IMR-90 (cell line): ENCODE results near the gene NLRC3. TPM values are rescaled to one million over a fixed set of nuclear protein-coding genes. Genes with fewer than 3 reads are reported as not detected.

Source experiments
- ATAC-seq: fragments of 200-7000 bp; cut with Tn5 transposase; 2 replicates; pipeline ENCODE4 v1.9.1; 2020; ENCODE audit warnings: low read depth, mild to moderate bottlenecking, moderate library complexity
- BruUV-seq: library from RNA; stranded (reverse); fragments of 400-500 nt; replicated peaks from 2 replicates; lab custom pipeline; 2021; lab: Mats Ljungman, UMichigan
- CTCF ChIA-PET: fragments of 300-600 bp; formaldehyde crosslinking; extraction: SDS; loops from one replicate; lab custom pipeline; 2021; ENCODE audit warnings: antibody characterized with exemption; lab: Yijun Ruan, JAX
- POLR2A ChIA-PET: fragments of 300-600 bp; sonication (Branson Sonifier 250); formaldehyde crosslinking; loops from one replicate; lab custom pipeline; 2022; ENCODE audit warnings: antibody characterized with exemption; ENCODE audit not compliant: unreplicated experiment; lab: Charles Lee
- DNase-seq: peaks from one replicate; pipeline ENCODE4 v3.0.0; 2013
- H2AFZ ChIP-seq: replicated peaks from 2 replicates; pipeline ENCODE3; 2013; ENCODE audit warnings: low read length, mild to moderate bottlenecking; ENCODE audit not compliant: poor library complexity
- H2AK5ac ChIP-seq: 2 replicates; pipeline ENCODE4 v1.6.1; 2013; ENCODE audit warnings: low read depth, low read length, inconsistent platforms
- H2AK9ac ChIP-seq: replicated peaks from 2 replicates; pipeline ENCODE3; 2013; ENCODE audit warnings: mild to moderate bottlenecking, low read depth, low read length, moderate library complexity; ENCODE audit not compliant: poor library complexity
- H2BK120ac ChIP-seq: 2 replicates; pipeline ENCODE4 v1.6.1; 2013; ENCODE audit warnings: low read depth, low read length, inconsistent platforms
- H2BK15ac ChIP-seq: 3 replicates; pipeline ENCODE4 v1.6.1; 2013; ENCODE audit warnings: low read depth, low read length, inconsistent platforms
- H2BK20ac ChIP-seq: 2 replicates; pipeline ENCODE4 v1.6.1; 2013; ENCODE audit warnings: low read depth, mild to moderate bottlenecking, inconsistent platforms, low read length, moderate library complexity
- H2BK5ac ChIP-seq: 2 replicates; pipeline ENCODE4 v1.6.1; 2013; ENCODE audit warnings: mild to moderate bottlenecking, low read depth, low read length, inconsistent platforms; ENCODE audit not compliant: poor library complexity, severe bottlenecking
- H3K14ac ChIP-seq: replicated peaks from 2 replicates; pipeline ENCODE4 v1.6.1; 2013; ENCODE audit warnings: low read depth, low read length, inconsistent platforms
- H3K18ac ChIP-seq: 2 replicates; pipeline ENCODE4 v1.6.1; 2013; ENCODE audit warnings: low read depth, low read length, control low read depth
- H3K23ac ChIP-seq: 2 replicates; pipeline ENCODE4 v1.6.1; 2013; ENCODE audit warnings: low read depth, low read length, inconsistent platforms
- H3K27ac ChIP-seq: 2 replicates; pipeline ENCODE4 v1.5.1; 2013; ENCODE audit warnings: mild to moderate bottlenecking, control low read depth, low read length; ENCODE audit not compliant: insufficient read depth
- H3K27me3 ChIP-seq: 2 replicates; pipeline ENCODE4 v1.6.1; 2013; ENCODE audit warnings: low read length; ENCODE audit not compliant: control insufficient read depth, insufficient read depth
- H3K36me3 ChIP-seq: 2 replicates; pipeline ENCODE4 v1.6.1; 2013; ENCODE audit warnings: low read length, mixed read lengths; ENCODE audit not compliant: control insufficient read depth, insufficient read depth
- H3K4ac ChIP-seq: 2 replicates; pipeline ENCODE4 v1.6.1; 2013; ENCODE audit warnings: low read depth, low read length, inconsistent platforms
- H3K4me1 ChIP-seq: 2 replicates; pipeline ENCODE4 v1.6.1; 2013; ENCODE audit warnings: low read length, mixed read lengths; ENCODE audit not compliant: control insufficient read depth, insufficient read depth
- H3K4me2 ChIP-seq: 2 replicates; pipeline ENCODE4 v1.6.1; 2013; ENCODE audit warnings: low read depth, mild to moderate bottlenecking, control low read depth, low read length, moderate library complexity
- H3K4me3 ChIP-seq: 2 replicates; pipeline ENCODE4 v1.5.1; 2013; ENCODE audit warnings: low read depth, mild to moderate bottlenecking, control low read depth, low read length, moderate library complexity; ENCODE audit not compliant: insufficient read depth
- H3K56ac ChIP-seq: 2 replicates; pipeline ENCODE4 v1.6.1; 2013; ENCODE audit warnings: low read length, inconsistent platforms; ENCODE audit not compliant: insufficient read depth; ENCODE audit errors: extremely low read depth
- H3K79me1 ChIP-seq, 2 experiments: 2 replicates each; pipeline ENCODE4 v1.6.1; 2013; ENCODE audit warnings: low read length in 2 of 2, inconsistent platforms in 1 of 2, low read depth in 1 of 2
- H3K9ac ChIP-seq: 2 replicates; pipeline ENCODE4 v1.6.1; 2013; ENCODE audit warnings: low read depth, low read length, control low read depth
- H3K9me1 ChIP-seq: 2 replicates; pipeline ENCODE4 v1.6.1; 2013; ENCODE audit warnings: low read length, inconsistent platforms; ENCODE audit not compliant: insufficient read depth
- H3K9me3 ChIP-seq: 2 replicates; pipeline ENCODE4 v1.6.1; 2013; ENCODE audit warnings: low read length; ENCODE audit not compliant: control insufficient read depth, insufficient read depth
- H4K20me1 ChIP-seq: 2 replicates; pipeline ENCODE4 v1.6.1; 2013; ENCODE audit warnings: low read length, inconsistent platforms; ENCODE audit not compliant: insufficient read depth
- H4K5ac ChIP-seq: 2 replicates; pipeline ENCODE4 v1.6.1; 2013; ENCODE audit warnings: mild to moderate bottlenecking, low read depth, low read length, control low read depth
- H4K8ac ChIP-seq, 2 experiments: 2 replicates each; pipeline ENCODE4 v1.6.1; 2013; ENCODE audit warnings: low read depth in 2 of 2, low read length in 2 of 2, control low read depth in 1 of 2, inconsistent platforms in 1 of 2
- H4K91ac ChIP-seq: 2 replicates; pipeline ENCODE4 v1.6.1; 2013; ENCODE audit warnings: low read depth, low read length, inconsistent platforms; ENCODE audit not compliant: insufficient read depth
- CHD1 ChIP-seq: IDR thresholded peaks from 2 replicates; pipeline ENCODE4 v1.6.1; 2012; ENCODE audit warnings: low read depth, low read length, improper control_type of control experiment
- FOS ChIP-seq: fragments of 150-350 bp; IDR thresholded peaks from 2 replicates; pipeline ENCODE4 v1.6.1; 2016; ENCODE audit warnings: low read depth, low read length
- MAFK ChIP-seq: IDR thresholded peaks from 2 replicates; pipeline ENCODE4 v1.6.1; 2012; ENCODE audit warnings: low read depth, low read length, improper control_type of control experiment
- MAZ ChIP-seq: IDR thresholded peaks from 2 replicates; pipeline ENCODE4 v1.6.1; 2012; ENCODE audit warnings: low read depth, mild to moderate bottlenecking, low read length, improper control_type of control experiment, moderate library complexity, borderline replicate concordance
- MXI1 ChIP-seq: IDR thresholded peaks from 2 replicates; pipeline ENCODE4 v1.6.1; 2012; ENCODE audit warnings: low read depth, mild to moderate bottlenecking, low read length, moderate library complexity, borderline replicate concordance
- NFE2L2 ChIP-seq: fragments of 150-350 bp; IDR thresholded peaks from 2 replicates; pipeline ENCODE4 v1.6.1; 2016; ENCODE audit warnings: low read depth, mild to moderate bottlenecking, low read length
- POLR2A ChIP-seq: IDR thresholded peaks from 2 replicates; pipeline ENCODE4 v1.6.1; 2012; ENCODE audit warnings: mild to moderate bottlenecking, low read depth, low read length
- RAD21 ChIP-seq: IDR thresholded peaks from 2 replicates; pipeline ENCODE4 v1.6.1; 2012; ENCODE audit warnings: low read length, improper control_type of control experiment
- RCOR1 ChIP-seq: IDR thresholded peaks from 2 replicates; pipeline ENCODE4 v1.6.1; 2012; ENCODE audit warnings: mild to moderate bottlenecking, low read length, improper control_type of control experiment; ENCODE audit not compliant: insufficient replicate concordance
- RFX5 ChIP-seq: IDR thresholded peaks from 2 replicates; pipeline ENCODE4 v1.8.0; 2012; ENCODE audit warnings: low read depth, mild to moderate bottlenecking, low read length, moderate library complexity
- SMC3 ChIP-seq: fragments of 150-350 bp; IDR thresholded peaks from 2 replicates; pipeline ENCODE4 v1.6.1; 2016; ENCODE audit warnings: low read depth, mild to moderate bottlenecking, antibody characterized with exemption, low read length, moderate library complexity
- WGBS, 2 experiments: methylation state at CpG; one replicate each; pipeline versions ENCODE4 v1.1.5 to v1.1.7; 2013; ENCODE audit warnings: missing lambda C conversion rate in 2 of 2; ENCODE audit not compliant: insufficient read length in 1 of 2; ENCODE audit errors: extremely low coverage in 2 of 2; 5-methylcytosine and 5-hydroxymethylcytosine counted together
- dilution Hi-C: fragments of 300-500 bp; cut with HindIII; formaldehyde crosslinking; loops from one replicate; pipeline ENCODE4 v1.14.3; 2018; ENCODE audit warnings: low sequenced_read_pairs; ENCODE audit not compliant: unreplicated experiment
- in situ Hi-C: fragments of 300-500 bp; cut with MboI; formaldehyde crosslinking; loops from 3 replicates; pipeline ENCODE4 v1.14.3; 2019; ENCODE audit warnings: low sequenced_read_pairs, inconsistent platforms, mixed read lengths
- intact Hi-C: fragments of 100-400 bp; cut with micrococcal nuclease; formaldehyde crosslinking; loops from 2 replicates; pipeline ENCODE4 v1.10.0; 2022
- polyA plus RNA-seq, 3 experiments: library from polyadenylated mRNA; depleted of rRNA; stranded (reverse); fragments of >200 nt; gene quantifications; 2 replicates each; pipeline ENCODE4 v1.2.3, GENCODE V29; 2012; ENCODE audit warnings: low replicate concordance in 1 of 3
- total RNA-seq: library from RNA; depleted of rRNA; stranded (reverse); fragments of >200 nt; gene quantifications from 2 replicates; pipeline ENCODE4 v1.2.3, GENCODE V29; 2012
- TF ChIP-seq, protein P1 (sequence below): conservative IDR thresholded peaks from 2 replicates; pipeline ENCODE4 v1.5.1; 2012; ENCODE audit warnings: mild to moderate bottlenecking, low read depth, low read length, improper control_type of control experiment
- TF ChIP-seq, protein P2 (sequence below): fragments of 150-350 bp; IDR thresholded peaks from 2 replicates; pipeline ENCODE4 v1.6.1; 2016; ENCODE audit warnings: low read depth, mild to moderate bottlenecking, low read length, moderate library complexity, borderline replicate concordance

NLRC3 gene
- total and polyA plus RNA-seq, 2 of the 4 experiments (the other 2 are of a cell fraction) = not detected

DNA sequence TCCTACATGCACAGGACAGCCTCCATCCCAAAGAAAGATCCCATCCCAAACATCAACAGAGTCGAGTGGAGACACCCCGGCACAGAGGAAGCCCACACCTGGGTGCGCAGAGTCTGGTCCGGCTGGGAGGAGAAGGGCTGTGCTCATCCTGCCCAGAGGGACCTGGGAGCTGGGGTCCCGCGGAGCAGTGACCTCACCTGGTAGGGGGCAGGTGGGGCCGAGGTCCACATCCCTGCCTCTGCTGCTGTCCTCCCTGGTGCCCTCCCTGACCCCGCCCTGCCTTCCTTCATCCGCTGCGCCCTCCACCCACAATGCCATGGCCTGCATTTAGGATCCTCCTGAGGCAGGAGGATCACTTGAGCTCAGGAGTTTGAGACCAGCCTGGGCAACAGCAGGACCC lies 84.8 kb downstream of the NLRC3 start:
- no peak overlapping the region for H4K91ac ChIP-seq
- ChIA-PET POLR2A (no interaction called here), CTCF (no interaction called here)
- H3K23ac ChIP-seq = no peak overlapping the region
- no peak overlapping the region for H2BK20ac ChIP-seq
- no peak overlapping the region for H2AK5ac ChIP-seq
- H3K9me1 ChIP-seq = peaks cover 3% of the 10 kb centered on the region; the same call in 1 of the 2 replicates
- no peak overlapping the region for H2AK9ac ChIP-seq
- H3K4ac ChIP-seq = no peak overlapping the region
- H2BK120ac ChIP-seq = no peak overlapping the region
- H4K8ac ChIP-seq = no peak overlapping the region
- no peaks in the 10 kb centered on the region for H3K9me3 ChIP-seq
- no TSS peak for BruUV-seq
- H2BK5ac ChIP-seq = no peak overlapping the region
- H2AFZ ChIP-seq = no peak overlapping the region
- in situ Hi-C loops = no loop called here
- TF ChIP-seq SMC3 (no peak), RFX5 (no peak), POLR2A (no peak), MXI1 (no peak), RCOR1 (no peak), FOS (no peak), MAZ (no peak), NFE2L2 (no peak), RAD21 (no peak), MAFK (no peak), CHD1 (no peak)
- TF ChIP-seq, protein P1, sequence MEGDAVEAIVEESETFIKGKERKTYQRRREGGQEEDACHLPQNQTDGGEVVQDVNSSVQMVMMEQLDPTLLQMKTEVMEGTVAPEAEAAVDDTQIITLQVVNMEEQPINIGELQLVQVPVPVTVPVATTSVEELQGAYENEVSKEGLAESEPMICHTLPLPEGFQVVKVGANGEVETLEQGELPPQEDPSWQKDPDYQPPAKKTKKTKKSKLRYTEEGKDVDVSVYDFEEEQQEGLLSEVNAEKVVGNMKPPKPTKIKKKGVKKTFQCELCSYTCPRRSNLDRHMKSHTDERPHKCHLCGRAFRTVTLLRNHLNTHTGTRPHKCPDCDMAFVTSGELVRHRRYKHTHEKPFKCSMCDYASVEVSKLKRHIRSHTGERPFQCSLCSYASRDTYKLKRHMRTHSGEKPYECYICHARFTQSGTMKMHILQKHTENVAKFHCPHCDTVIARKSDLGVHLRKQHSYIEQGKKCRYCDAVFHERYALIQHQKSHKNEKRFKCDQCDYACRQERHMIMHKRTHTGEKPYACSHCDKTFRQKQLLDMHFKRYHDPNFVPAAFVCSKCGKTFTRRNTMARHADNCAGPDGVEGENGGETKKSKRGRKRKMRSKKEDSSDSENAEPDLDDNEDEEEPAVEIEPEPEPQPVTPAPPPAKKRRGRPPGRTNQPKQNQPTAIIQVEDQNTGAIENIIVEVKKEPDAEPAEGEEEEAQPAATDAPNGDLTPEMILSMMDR = no peak
- TF ChIP-seq, protein P2, sequence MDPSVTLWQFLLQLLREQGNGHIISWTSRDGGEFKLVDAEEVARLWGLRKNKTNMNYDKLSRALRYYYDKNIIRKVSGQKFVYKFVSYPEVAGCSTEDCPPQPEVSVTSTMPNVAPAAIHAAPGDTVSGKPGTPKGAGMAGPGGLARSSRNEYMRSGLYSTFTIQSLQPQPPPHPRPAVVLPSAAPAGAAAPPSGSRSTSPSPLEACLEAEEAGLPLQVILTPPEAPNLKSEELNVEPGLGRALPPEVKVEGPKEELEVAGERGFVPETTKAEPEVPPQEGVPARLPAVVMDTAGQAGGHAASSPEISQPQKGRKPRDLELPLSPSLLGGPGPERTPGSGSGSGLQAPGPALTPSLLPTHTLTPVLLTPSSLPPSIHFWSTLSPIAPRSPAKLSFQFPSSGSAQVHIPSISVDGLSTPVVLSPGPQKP = no peak
- no peak overlapping the region for H3K4me3 ChIP-seq
- 100% methylated on average over 3 of the region's 10 CpGs; no CpG with 5 or more reads in 1 of the 2 experiments for WGBS, 2 experiments
- no peak overlapping the region for H2BK15ac ChIP-seq
- H3K18ac ChIP-seq = no peak overlapping the region
- H3K9ac ChIP-seq = no peak overlapping the region
- no peak overlapping the region for H3K56ac ChIP-seq
- no peak overlapping the region for H4K5ac ChIP-seq
- DNase-seq (no peak), ATAC-seq (no peak)
- peaks cover 7% of the 10 kb centered on the region; the same call in 1 of the 2 replicates for H3K36me3 ChIP-seq
- intact Hi-C loops = no loop called here
- no peaks in the 10 kb centered on the region for H3K27me3 ChIP-seq
- no peak overlapping the region for H3K27ac ChIP-seq
- H3K14ac ChIP-seq = no peak overlapping the region
- H3K4me2 ChIP-seq = no peak overlapping the region
- no peaks in the 10 kb centered on the region for H3K4me1 ChIP-seq
- no peaks in the 10 kb centered on the region for H3K79me1 ChIP-seq
- dilution Hi-C loops = no loop called here
- no peaks in the 10 kb centered on the region for H4K20me1 ChIP-seq
